MM.1S (cell line): ENCODE results near the gene DNAJB4.

Experiments
- DNase-seq: peaks from one replicate; pipeline ENCODE4 v3.0.0-alpha.2; 2015
- H2AFZ ChIP-seq: fragments of 300-600 bp; sonication (generic); 2 replicates; pipeline ENCODE4 v1.6.0; 2016; ENCODE audit warnings: antibody characterized with exemption, low read length
- H3F3A ChIP-seq: fragments of 300-600 bp; sonication (generic); 2 replicates; pipeline ENCODE4 v1.6.1; 2016; ENCODE audit warnings: mild to moderate bottlenecking, antibody characterized with exemption, low read length, moderate library complexity, mixed read lengths; ENCODE audit not compliant: insufficient read depth
- H3K27ac ChIP-seq: fragments of 300-600 bp; sonication (generic); 2 replicates; pipeline ENCODE4 v1.5.1; 2016; ENCODE audit warnings: mild to moderate bottlenecking, low read length
- H3K27me3 ChIP-seq: fragments of 300-600 bp; sonication (generic); replicated peaks from 2 replicates; pipeline ENCODE4 v1.6.0; 2016; ENCODE audit warnings: low read length; ENCODE audit not compliant: insufficient read depth
- H3K36me3 ChIP-seq: fragments of 300-600 bp; sonication (generic); replicated peaks from 2 replicates; pipeline ENCODE4 v1.6.1; 2016; ENCODE audit warnings: mild to moderate bottlenecking, low read length, mixed read lengths; ENCODE audit not compliant: insufficient read depth
- H3K4me1 ChIP-seq: fragments of 300-600 bp; sonication (generic); 2 replicates; pipeline ENCODE4 v1.6.1; 2016; ENCODE audit warnings: low read length, mixed read lengths
- H3K4me2 ChIP-seq: fragments of 300-600 bp; sonication (generic); 2 replicates; pipeline ENCODE4 v1.6.0; 2016; ENCODE audit warnings: low read depth, low read length
- H3K4me3 ChIP-seq: fragments of 300-600 bp; sonication (generic); 2 replicates; pipeline ENCODE4 v1.5.1; 2016; ENCODE audit warnings: low read length, mixed read lengths
- H3K79me2 ChIP-seq: fragments of 300-600 bp; sonication (generic); 2 replicates; pipeline ENCODE4 v1.6.1; 2016; ENCODE audit warnings: mixed run types, low read length, mixed read lengths
- H3K9ac ChIP-seq: fragments of 300-600 bp; sonication (generic); 2 replicates; pipeline ENCODE4 v1.6.1; 2016; ENCODE audit warnings: low read length, mixed read lengths
- H3K9me2 ChIP-seq: fragments of 300-600 bp; sonication (generic); replicated peaks from 2 replicates; pipeline ENCODE4 v1.6.1; 2016; ENCODE audit warnings: mild to moderate bottlenecking, low read length, mixed read lengths; ENCODE audit not compliant: insufficient read depth
- H3K9me3 ChIP-seq: fragments of 300-600 bp; sonication (generic); replicated peaks from 2 replicates; pipeline ENCODE4 v1.6.1; 2016; ENCODE audit warnings: mild to moderate bottlenecking, low read length, mixed read lengths; ENCODE audit not compliant: insufficient read depth
- H4K20me1 ChIP-seq: fragments of 300-600 bp; sonication (generic); 2 replicates; pipeline ENCODE4 v1.6.1; 2016; ENCODE audit warnings: mild to moderate bottlenecking, low read length, moderate library complexity, mixed read lengths; ENCODE audit not compliant: insufficient read depth
- EZH2 ChIP-seq: fragments of 300-600 bp; sonication (generic); optimal IDR thresholded peaks from 2 replicates; pipeline ENCODE3; 2017; ENCODE audit warnings: low read depth, mild to moderate bottlenecking, antibody characterized with exemption, low read length, mixed read lengths
- EZH2phosphoT487 ChIP-seq: fragments of 300-600 bp; sonication (generic); IDR thresholded peaks from 2 replicates; pipeline ENCODE4 v1.6.1; 2018; ENCODE audit warnings: antibody characterized with exemption, low read length
- TF ChIP-seq, protein P1 (sequence below): fragments of 300-600 bp; sonication (generic); IDR thresholded peaks from 2 replicates; pipeline ENCODE4 v1.5.1; 2016; ENCODE audit warnings: antibody characterized with exemption, low read length, mixed read lengths

Gene DNAJB4

DNA sequence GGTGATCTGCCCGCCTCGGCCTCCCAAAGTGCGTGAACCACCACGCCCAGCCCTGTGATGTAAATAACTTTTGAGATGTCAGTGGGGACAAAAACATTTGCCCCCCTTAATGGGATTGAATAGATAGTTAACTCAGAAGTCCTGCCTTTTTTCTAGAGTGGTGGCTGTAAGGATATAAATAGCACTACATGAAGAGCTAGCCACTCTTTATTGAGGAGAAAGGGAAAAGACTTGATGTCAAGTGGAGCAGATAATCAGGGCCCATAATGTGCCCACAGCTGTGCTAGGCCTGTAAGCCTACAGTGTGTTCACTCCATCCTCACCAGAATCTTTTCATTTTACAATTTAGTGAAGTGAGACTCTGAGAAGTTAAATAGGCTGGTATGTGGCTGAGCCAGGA is 44.7 kb downstream of the DNAJB4 start:
- no peaks in the 10 kb centered on the region for H3K36me3 ChIP-seq
- H3K9me2 ChIP-seq: no peaks in the 10 kb centered on the region
- no peak overlapping the region for H3K27ac ChIP-seq
- peaks cover 4% of the 10 kb centered on the region; the same call in 1 of the 2 replicates for H3F3A ChIP-seq
- H4K20me1 ChIP-seq: no peaks in the 10 kb centered on the region
- DNase-seq: no peak
- H3K4me3 ChIP-seq: no peak overlapping the region
- H3K9me3 ChIP-seq: no peaks in the 10 kb centered on the region
- no peaks in the 10 kb centered on the region for H3K27me3 ChIP-seq
- H3K4me2 ChIP-seq: no peak overlapping the region
- peaks cover 8% of the 10 kb centered on the region; the same call in 1 of the 2 replicates for H3K4me1 ChIP-seq
- H2AFZ ChIP-seq: no peak overlapping the region
- H3K79me2 ChIP-seq: no peaks in the 10 kb centered on the region
- TF ChIP-seq EZH2phosphoT487 (no peak), EZH2 (no peak)
- TF ChIP-seq, protein P1, sequence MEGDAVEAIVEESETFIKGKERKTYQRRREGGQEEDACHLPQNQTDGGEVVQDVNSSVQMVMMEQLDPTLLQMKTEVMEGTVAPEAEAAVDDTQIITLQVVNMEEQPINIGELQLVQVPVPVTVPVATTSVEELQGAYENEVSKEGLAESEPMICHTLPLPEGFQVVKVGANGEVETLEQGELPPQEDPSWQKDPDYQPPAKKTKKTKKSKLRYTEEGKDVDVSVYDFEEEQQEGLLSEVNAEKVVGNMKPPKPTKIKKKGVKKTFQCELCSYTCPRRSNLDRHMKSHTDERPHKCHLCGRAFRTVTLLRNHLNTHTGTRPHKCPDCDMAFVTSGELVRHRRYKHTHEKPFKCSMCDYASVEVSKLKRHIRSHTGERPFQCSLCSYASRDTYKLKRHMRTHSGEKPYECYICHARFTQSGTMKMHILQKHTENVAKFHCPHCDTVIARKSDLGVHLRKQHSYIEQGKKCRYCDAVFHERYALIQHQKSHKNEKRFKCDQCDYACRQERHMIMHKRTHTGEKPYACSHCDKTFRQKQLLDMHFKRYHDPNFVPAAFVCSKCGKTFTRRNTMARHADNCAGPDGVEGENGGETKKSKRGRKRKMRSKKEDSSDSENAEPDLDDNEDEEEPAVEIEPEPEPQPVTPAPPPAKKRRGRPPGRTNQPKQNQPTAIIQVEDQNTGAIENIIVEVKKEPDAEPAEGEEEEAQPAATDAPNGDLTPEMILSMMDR: no peak
- H3K9ac ChIP-seq: no peak overlapping the region

DNA sequence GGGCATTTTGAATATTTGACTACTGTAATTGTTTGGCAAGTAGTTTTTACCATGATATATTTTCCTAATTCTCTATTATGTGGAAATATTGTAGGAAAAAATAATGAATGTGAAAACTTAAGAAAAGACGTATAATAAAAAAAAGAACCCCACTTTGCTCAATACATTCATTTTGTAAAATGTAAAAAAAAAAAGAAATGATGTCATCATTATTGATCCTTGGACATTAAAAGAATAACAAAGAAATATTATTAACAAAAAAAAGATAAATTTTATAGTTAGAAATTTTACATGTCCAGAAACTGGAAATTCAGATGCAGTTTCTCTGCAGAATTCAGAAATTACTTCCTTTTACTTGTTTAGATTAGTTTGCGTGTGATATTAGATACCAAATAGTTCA is 46.3 kb downstream of the DNAJB4 start:
- no peak for DNase-seq
- Histone ChIP-seq H3K9me3 (no peaks in the 10 kb centered on the region), H3K27me3 (no peaks in the 10 kb centered on the region), H3F3A (no peaks in the 10 kb centered on the region), H4K20me1 (no peaks in the 10 kb centered on the region), H3K27ac (no peak overlapping the region), H3K4me2 (no peak overlapping the region), H3K4me3 (no peak overlapping the region), H3K9me2 (no peaks in the 10 kb centered on the region), H3K79me2 (no peaks in the 10 kb centered on the region), H3K4me1 (peaks cover 8% of the 10 kb centered on the region; the same call in 1 of the 2 replicates), H2AFZ (no peak overlapping the region), H3K9ac (no peak overlapping the region), H3K36me3 (no peaks in the 10 kb centered on the region)
- TF ChIP-seq EZH2 (no peak), EZH2phosphoT487 (no peak)
- TF ChIP-seq, protein P1: no peak

DNA sequence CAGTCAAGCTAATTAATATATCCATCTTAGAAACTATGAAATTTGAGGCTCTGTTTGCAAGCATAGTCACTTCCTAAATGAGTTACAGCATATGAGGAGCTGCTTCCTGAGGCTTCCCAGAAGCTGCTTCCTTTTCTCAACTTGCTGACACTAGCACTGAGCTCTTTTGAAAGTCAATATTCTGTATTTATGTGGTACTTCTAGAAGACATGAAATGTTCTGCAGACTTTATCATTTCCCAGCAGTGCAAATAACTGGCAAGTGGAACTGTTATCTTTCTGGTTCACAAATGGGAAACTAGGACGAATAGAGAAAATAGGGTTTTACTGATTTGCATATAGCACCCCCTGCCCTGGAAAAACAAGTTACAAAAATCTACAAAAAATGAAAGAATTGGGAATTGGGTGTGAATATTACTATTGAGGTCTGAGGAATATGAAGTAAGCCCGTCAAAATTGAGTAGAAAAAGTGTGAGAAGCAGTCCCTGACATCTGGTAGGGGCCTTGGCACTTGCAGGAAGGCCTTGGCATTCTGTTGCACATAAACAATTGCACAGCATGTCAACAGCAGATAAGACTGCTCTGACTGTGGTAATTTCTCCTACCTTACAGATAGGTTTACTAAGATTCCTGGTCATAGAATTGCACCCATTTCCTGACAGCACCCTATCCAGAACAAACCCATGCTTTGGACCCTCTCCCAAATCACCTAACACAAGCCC is 48.1 kb downstream of the DNAJB4 start:
- no peaks in the 10 kb centered on the region for H3F3A ChIP-seq
- peaks cover 8% of the 10 kb centered on the region; the same call in 1 of the 2 replicates for H3K4me1 ChIP-seq
- H3K27me3 ChIP-seq: no peaks in the 10 kb centered on the region
- no peaks in the 10 kb centered on the region for H3K9me2 ChIP-seq
- H3K9me3 ChIP-seq: no peaks in the 10 kb centered on the region
- H2AFZ ChIP-seq: no peak overlapping the region
- no peak overlapping the region for H3K9ac ChIP-seq
- no peak for TF ChIP-seq EZH2phosphoT487
- TF ChIP-seq, protein P1: no peak
- no peak for TF ChIP-seq EZH2
- no peaks in the 10 kb centered on the region for H3K36me3 ChIP-seq
- no peak for DNase-seq
- no peak overlapping the region for H3K27ac ChIP-seq
- H3K79me2 ChIP-seq: no peaks in the 10 kb centered on the region
- no peaks in the 10 kb centered on the region for H4K20me1 ChIP-seq
- H3K4me3 ChIP-seq: no peak overlapping the region
- H3K4me2 ChIP-seq: no peak overlapping the region
